ENCODE results near the gene MSANTD2.

The MSANTD2 gene

DNA sequence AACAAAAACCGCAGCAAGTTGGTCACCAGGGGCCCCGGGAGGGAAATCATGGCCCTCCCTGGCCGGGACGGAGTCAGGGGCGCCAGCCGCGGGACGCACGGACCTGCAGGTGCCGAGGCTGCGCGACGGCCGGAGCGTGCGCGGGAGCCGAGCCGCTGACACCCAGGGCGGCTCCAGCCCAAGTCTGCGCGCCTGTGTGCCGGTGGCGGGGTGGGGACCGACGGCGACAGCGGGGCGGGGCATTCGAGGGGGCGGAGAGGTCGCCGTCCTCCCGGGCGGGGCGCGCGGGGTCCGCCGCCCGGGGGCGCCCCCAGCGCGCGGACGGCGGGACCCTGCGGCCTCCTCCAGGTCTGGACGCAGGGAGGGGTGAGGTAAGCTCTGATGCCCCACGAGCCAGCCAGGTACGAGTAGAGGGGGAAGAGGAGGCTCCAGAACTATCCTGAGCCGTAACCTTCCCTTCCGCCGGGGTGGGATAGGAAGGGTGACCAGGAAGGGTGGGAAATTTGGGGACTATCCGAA, 38.0 kb downstream of the MSANTD2 start, which contains the start of gene ESAM:
ESAM (minus strand) TSS at position 186 of the 519 bp plus-strand sequence; CDS start at position 50, 136 bp downstream.
- ATAC-seq, result no peak
- TF ChIP-seq ARNTL (CRISPR knock-in tag; IDR thresholded peaks at IDR 0.05; ENCODE audit: borderline replicate concordance, low read depth) (no peak), SNAI2 (CRISPR knock-in tag; IDR thresholded peaks at IDR 0.05) (no peak), BACH2 (CRISPR knock-in tag; IDR thresholded peaks at IDR 0.05; ENCODE audit: borderline replicate concordance) (no peak), ESRRG (CRISPR knock-in tag; IDR thresholded peaks at IDR 0.05) (no peak), ZNF8 (CRISPR knock-in tag; IDR thresholded peaks at IDR 0.05) (no peak), CSDC2 (CRISPR knock-in tag; IDR thresholded peaks at IDR 0.05) (no peak), TOX (CRISPR knock-in tag; IDR thresholded peaks at IDR 0.05; ENCODE audit: borderline replicate concordance) (no peak)
- TF ChIP-seq, protein P1, sequence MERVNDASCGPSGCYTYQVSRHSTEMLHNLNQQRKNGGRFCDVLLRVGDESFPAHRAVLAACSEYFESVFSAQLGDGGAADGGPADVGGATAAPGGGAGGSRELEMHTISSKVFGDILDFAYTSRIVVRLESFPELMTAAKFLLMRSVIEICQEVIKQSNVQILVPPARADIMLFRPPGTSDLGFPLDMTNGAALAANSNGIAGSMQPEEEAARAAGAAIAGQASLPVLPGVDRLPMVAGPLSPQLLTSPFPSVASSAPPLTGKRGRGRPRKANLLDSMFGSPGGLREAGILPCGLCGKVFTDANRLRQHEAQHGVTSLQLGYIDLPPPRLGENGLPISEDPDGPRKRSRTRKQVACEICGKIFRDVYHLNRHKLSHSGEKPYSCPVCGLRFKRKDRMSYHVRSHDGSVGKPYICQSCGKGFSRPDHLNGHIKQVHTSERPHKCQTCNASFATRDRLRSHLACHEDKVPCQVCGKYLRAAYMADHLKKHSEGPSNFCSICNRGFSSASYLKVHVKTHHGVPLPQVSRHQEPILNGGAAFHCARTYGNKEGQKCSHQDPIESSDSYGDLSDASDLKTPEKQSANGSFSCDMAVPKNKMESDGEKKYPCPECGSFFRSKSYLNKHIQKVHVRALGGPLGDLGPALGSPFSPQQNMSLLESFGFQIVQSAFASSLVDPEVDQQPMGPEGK (CRISPR knock-in tag; IDR thresholded peaks at IDR 0.05; ENCODE audit: borderline replicate concordance), result no peak

DNA sequence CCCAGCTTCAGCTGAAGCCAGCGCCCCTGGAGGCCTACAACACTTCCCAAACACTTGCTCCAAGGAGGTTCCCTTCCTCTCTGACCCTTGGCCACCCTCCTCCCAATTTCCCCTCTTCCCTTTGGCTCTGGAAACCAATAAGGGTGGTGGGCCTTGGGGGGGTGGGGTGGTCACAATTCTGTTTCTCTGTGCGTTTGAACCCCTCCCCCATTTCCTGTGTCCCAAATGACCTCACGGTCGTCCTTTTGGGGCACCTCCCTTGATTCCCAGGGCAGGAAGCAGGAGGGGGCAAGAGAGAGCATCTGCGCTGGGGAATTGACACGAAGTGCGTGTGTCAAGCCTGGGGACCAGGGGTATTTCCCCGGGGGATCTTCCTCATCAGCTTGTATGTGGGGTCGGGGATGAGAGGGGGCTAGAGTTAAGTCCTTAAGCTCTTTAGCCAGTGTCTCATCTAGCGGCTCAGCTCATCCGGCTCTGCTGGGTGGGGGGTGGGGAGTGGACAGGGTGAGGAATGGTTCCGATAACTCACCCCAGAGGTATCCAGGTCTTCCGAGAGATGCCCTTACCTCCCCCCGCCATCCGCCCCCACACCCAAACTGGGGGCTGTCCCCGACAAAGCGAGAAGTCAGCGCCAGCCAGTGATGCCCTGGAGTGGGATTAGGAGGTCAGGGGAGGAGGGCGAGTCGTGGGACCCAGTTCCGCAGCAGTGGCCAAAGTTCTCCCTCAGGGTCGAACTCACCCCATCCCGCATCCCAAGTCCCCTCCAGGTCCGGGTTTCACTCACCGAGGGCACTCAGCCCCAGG, 38.7 kb downstream of the MSANTD2 start:
- no peak for ATAC-seq
- TF ChIP-seq ZC3H10 (CRISPR knock-in tag; IDR thresholded peaks at IDR 0.05), result no peak
- TF ChIP-seq, protein P1 (CRISPR knock-in tag; IDR thresholded peaks at IDR 0.05; ENCODE audit: borderline replicate concordance), result no peak
- TF ChIP-seq, protein P2, sequence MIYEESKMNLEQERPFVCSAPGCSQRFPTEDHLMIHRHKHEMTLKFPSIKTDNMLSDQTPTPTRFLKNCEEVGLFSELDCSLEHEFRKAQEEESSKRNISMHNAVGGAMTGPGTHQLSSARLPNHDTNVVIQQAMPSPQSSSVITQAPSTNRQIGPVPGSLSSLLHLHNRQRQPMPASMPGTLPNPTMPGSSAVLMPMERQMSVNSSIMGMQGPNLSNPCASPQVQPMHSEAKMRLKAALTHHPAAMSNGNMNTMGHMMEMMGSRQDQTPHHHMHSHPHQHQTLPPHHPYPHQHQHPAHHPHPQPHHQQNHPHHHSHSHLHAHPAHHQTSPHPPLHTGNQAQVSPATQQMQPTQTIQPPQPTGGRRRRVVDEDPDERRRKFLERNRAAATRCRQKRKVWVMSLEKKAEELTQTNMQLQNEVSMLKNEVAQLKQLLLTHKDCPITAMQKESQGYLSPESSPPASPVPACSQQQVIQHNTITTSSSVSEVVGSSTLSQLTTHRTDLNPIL (CRISPR knock-in tag; IDR thresholded peaks at IDR 0.05; ENCODE audit: low read depth), result no peak
- TF ChIP-seq TOX (CRISPR knock-in tag; IDR thresholded peaks at IDR 0.05; ENCODE audit: borderline replicate concordance), result no peak
- no peak for TF ChIP-seq TCF4 (CRISPR knock-in tag; IDR thresholded peaks at IDR 0.05; ENCODE audit: borderline replicate concordance)
- no peak for TF ChIP-seq ZNF565 (CRISPR knock-in tag; conservative IDR thresholded peaks at IDR 0.05; ENCODE audit: low read depth)
- TF ChIP-seq ESRRG (CRISPR knock-in tag; IDR thresholded peaks at IDR 0.05), result no peak
- TF ChIP-seq ISL1 (CRISPR knock-in tag; IDR thresholded peaks at IDR 0.05), result no peak
- no peak for TF ChIP-seq ZNF8 (CRISPR knock-in tag; IDR thresholded peaks at IDR 0.05)
- TF ChIP-seq OSR1 (CRISPR knock-in tag; IDR thresholded peaks at IDR 0.05), result no peak
- no peak for TF ChIP-seq ZFP30 (CRISPR knock-in tag; IDR thresholded peaks at IDR 0.05)
- TF ChIP-seq ARNTL (CRISPR knock-in tag; IDR thresholded peaks at IDR 0.05; ENCODE audit: borderline replicate concordance, low read depth), result no peak
- TF ChIP-seq, protein P3, sequence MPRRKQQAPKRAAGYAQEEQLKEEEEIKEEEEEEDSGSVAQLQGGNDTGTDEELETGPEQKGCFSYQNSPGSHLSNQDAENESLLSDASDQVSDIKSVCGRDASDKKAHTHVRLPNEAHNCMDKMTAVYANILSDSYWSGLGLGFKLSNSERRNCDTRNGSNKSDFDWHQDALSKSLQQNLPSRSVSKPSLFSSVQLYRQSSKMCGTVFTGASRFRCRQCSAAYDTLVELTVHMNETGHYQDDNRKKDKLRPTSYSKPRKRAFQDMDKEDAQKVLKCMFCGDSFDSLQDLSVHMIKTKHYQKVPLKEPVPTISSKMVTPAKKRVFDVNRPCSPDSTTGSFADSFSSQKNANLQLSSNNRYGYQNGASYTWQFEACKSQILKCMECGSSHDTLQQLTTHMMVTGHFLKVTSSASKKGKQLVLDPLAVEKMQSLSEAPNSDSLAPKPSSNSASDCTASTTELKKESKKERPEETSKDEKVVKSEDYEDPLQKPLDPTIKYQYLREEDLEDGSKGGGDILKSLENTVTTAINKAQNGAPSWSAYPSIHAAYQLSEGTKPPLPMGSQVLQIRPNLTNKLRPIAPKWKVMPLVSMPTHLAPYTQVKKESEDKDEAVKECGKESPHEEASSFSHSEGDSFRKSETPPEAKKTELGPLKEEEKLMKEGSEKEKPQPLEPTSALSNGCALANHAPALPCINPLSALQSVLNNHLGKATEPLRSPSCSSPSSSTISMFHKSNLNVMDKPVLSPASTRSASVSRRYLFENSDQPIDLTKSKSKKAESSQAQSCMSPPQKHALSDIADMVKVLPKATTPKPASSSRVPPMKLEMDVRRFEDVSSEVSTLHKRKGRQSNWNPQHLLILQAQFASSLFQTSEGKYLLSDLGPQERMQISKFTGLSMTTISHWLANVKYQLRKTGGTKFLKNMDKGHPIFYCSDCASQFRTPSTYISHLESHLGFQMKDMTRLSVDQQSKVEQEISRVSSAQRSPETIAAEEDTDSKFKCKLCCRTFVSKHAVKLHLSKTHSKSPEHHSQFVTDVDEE (CRISPR knock-in tag; IDR thresholded peaks at IDR 0.05), result no peak
- no peak for TF ChIP-seq PPARA (CRISPR knock-in tag; IDR thresholded peaks at IDR 0.05; ENCODE audit: borderline replicate concordance)

DNA sequence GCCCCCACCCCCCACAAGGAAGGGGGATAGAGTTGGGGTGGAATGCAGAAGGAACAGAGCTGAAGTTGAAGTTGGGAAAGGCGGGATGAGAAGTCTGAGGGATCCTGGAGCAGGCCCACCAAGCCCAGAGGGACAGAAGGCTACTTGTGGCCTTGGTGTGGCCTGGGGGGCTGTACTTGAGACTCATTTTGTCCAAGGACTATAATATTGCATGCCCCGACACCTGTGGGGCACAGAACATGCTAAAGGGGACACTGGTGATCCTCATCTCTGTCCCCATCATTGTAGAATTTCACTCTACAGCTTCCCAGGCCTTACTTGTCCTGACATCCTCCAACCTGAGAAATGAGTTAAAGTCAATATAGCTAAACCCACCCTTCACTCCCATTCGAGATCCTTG, 39.4 kb downstream of the MSANTD2 start:
- no peak for TF ChIP-seq ARNTL (CRISPR knock-in tag; IDR thresholded peaks at IDR 0.05; ENCODE audit: borderline replicate concordance, low read depth)

DNA sequence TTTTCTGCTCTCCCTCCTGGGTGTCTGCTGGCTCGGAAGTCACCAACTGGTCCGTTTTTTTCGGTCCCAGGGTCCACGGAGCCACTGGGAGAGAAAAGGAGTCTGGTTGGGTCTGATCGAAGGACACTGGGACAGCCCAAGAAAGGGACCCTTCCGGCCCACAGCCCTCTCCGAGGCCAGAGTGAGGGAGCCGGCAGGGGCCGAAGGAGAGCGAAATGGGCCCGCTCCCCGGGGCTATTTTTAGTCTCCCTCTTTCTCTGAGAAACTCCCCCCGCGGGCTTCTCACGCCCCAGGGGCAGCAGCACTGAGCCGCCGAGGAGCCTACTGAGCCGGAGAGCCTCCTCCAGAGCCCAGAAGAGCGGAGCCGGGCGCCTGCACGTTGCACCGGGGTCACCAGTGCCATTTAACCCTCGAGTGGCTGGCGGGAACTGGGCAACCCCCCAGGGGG, 40.0 kb downstream of the MSANTD2 start:
- no peak for ATAC-seq
- TF ChIP-seq PPARA (CRISPR knock-in tag; IDR thresholded peaks at IDR 0.05; ENCODE audit: borderline replicate concordance) (no peak), RARB (CRISPR knock-in tag; IDR thresholded peaks at IDR 0.05) (no peak), ZNF565 (CRISPR knock-in tag; conservative IDR thresholded peaks at IDR 0.05; ENCODE audit: low read depth) (no peak), BACH2 (CRISPR knock-in tag; IDR thresholded peaks at IDR 0.05; ENCODE audit: borderline replicate concordance) (no peak), TOX (CRISPR knock-in tag; IDR thresholded peaks at IDR 0.05; ENCODE audit: borderline replicate concordance) (no peak), ZNF70 (CRISPR knock-in tag; IDR thresholded peaks at IDR 0.05) (no peak), ISL1 (CRISPR knock-in tag; IDR thresholded peaks at IDR 0.05) (no peak), OSR1 (CRISPR knock-in tag; IDR thresholded peaks at IDR 0.05) (no peak), ZC3H10 (CRISPR knock-in tag; IDR thresholded peaks at IDR 0.05) (no peak), ARNTL (CRISPR knock-in tag; IDR thresholded peaks at IDR 0.05; ENCODE audit: borderline replicate concordance, low read depth) (no peak)
- TF ChIP-seq, protein P1 (CRISPR knock-in tag; IDR thresholded peaks at IDR 0.05; ENCODE audit: borderline replicate concordance), result no peak
- TF ChIP-seq, protein P4, sequence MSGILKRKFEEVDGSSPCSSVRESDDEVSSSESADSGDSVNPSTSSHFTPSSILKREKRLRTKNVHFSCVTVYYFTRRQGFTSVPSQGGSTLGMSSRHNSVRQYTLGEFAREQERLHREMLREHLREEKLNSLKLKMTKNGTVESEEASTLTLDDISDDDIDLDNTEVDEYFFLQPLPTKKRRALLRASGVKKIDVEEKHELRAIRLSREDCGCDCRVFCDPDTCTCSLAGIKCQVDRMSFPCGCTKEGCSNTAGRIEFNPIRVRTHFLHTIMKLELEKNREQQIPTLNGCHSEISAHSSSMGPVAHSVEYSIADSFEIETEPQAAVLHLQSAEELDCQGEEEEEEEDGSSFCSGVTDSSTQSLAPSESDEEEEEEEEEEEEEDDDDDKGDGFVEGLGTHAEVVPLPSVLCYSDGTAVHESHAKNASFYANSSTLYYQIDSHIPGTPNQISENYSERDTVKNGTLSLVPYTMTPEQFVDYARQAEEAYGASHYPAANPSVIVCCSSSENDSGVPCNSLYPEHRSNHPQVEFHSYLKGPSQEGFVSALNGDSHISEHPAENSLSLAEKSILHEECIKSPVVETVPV (CRISPR knock-in tag; IDR thresholded peaks at IDR 0.05), result no peak

More for the DNA sequence above, 39.4 kb downstream of the MSANTD2 start:
- no peak for ATAC-seq

Data from SK-N-SH treated with all-trans-retinoic acid at 6 μM for 48 hours (cell line).